ENCODE results near the gene PTPRG.

PTPRG gene

DNA sequence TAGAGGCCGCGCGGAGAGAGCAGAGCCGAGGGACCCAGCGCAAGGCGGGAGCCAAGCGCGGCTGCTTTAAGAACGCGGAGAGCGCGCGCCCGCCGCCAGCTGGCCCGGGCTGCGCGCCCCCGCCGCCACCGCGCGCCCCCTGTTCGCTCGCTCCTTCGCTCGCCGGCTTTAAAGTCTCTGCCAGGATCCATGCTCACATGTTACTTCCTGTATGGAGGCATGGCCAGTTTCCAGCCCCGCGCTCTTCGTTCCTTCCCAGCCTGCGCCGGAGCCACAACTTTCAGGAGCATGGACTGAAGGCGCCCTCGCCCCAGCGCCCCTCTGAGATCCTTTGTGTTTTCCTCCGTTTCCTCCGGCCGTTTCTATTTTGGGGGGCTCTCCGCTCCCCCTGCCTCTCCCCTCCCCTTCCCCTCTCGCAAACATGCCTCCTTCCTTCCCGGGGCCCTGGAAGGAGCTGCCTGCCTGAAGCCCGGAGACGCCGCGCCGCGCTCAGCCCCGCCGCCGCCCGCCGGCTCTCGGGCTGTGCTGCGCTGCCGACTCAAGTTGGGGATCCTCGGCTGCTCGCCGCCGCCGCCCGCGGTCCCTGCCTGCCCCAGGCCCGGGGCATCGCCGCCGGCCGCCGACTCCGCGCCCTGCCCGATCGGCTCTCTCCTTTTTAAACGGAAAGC is at the start of gene PTPRG:
TSS of gene PTPRG (plus strand) at position 198 of the 668 bp plus-strand sequence. CDS start 717 bp downstream, outside the sequence.
- peak within 1 kb of the TSS; percentile 87 for H3K4me3 ChIP-seq (ENCODE audit: low read depth, low read length)
- H3K79me2 ChIP-seq, result peaks cover 38% of the 10 kb centered on the region
- TF ChIP-seq, protein P1, sequence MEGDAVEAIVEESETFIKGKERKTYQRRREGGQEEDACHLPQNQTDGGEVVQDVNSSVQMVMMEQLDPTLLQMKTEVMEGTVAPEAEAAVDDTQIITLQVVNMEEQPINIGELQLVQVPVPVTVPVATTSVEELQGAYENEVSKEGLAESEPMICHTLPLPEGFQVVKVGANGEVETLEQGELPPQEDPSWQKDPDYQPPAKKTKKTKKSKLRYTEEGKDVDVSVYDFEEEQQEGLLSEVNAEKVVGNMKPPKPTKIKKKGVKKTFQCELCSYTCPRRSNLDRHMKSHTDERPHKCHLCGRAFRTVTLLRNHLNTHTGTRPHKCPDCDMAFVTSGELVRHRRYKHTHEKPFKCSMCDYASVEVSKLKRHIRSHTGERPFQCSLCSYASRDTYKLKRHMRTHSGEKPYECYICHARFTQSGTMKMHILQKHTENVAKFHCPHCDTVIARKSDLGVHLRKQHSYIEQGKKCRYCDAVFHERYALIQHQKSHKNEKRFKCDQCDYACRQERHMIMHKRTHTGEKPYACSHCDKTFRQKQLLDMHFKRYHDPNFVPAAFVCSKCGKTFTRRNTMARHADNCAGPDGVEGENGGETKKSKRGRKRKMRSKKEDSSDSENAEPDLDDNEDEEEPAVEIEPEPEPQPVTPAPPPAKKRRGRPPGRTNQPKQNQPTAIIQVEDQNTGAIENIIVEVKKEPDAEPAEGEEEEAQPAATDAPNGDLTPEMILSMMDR (IDR thresholded peaks at IDR 0.05), result no peak
- H2AFZ ChIP-seq, result peak within 1 kb of the TSS; percentile 96
- H3K27ac ChIP-seq, result peak within 1 kb of the TSS; percentile 94
- peak within 1 kb of the TSS; percentile 88 for H3K9ac ChIP-seq
- peak within 1 kb of the TSS; percentile 86 for H3K4me2 ChIP-seq (ENCODE audit: low read length)
- H3K36me3 ChIP-seq (ENCODE audit: control insufficient read depth, insufficient read depth, low read length), result no peaks in the 10 kb centered on the region
- H3K9me3 ChIP-seq (ENCODE audit: control insufficient read depth, low read length), result no peaks in the 10 kb centered on the region
- no peaks in the 10 kb centered on the region for H3K27me3 ChIP-seq (ENCODE audit: control insufficient read depth, insufficient read depth, low read length)
- H3K4me1 ChIP-seq, result peaks cover 13% of the 10 kb centered on the region

DNA sequence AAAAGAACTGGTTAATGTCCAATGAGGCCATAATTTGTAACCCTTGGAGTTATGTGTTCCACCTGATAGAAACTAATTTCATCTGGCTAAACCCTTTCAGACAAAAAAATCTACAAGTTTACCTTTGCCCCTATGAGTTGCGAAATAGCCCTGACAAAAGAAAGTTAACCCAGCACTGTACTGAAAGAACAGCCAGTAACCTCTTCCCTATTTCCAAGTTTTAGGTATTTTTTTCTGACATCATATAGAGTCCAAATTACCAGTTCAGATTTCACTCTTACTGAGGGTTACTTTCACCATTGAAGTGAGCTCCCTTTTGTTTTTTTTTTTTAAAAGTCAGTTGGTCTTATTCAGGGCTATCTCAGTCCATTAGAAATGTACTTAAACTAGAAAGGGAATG is 42.8 kb upstream of the PTPRG start:
- no peak overlapping the region for H3K4me2 ChIP-seq (ENCODE audit: low read length)
- H3K27me3 ChIP-seq (ENCODE audit: control insufficient read depth, insufficient read depth, low read length), result no peaks in the 10 kb centered on the region
- no peak overlapping the region for H3K9ac ChIP-seq
- no peak overlapping the region for H3K27ac ChIP-seq
- H3K79me2 ChIP-seq, result no peaks in the 10 kb centered on the region
- no peaks in the 10 kb centered on the region for H3K9me3 ChIP-seq (ENCODE audit: control insufficient read depth, low read length)
- TF ChIP-seq, protein P1 (IDR thresholded peaks at IDR 0.05), result no peak
- H2AFZ ChIP-seq, result no peak overlapping the region
- no peaks in the 10 kb centered on the region for H3K36me3 ChIP-seq (ENCODE audit: control insufficient read depth, insufficient read depth, low read length)
- H3K4me1 ChIP-seq, result no peaks in the 10 kb centered on the region
- no peak overlapping the region for H3K4me3 ChIP-seq (ENCODE audit: low read depth, low read length)

DNA sequence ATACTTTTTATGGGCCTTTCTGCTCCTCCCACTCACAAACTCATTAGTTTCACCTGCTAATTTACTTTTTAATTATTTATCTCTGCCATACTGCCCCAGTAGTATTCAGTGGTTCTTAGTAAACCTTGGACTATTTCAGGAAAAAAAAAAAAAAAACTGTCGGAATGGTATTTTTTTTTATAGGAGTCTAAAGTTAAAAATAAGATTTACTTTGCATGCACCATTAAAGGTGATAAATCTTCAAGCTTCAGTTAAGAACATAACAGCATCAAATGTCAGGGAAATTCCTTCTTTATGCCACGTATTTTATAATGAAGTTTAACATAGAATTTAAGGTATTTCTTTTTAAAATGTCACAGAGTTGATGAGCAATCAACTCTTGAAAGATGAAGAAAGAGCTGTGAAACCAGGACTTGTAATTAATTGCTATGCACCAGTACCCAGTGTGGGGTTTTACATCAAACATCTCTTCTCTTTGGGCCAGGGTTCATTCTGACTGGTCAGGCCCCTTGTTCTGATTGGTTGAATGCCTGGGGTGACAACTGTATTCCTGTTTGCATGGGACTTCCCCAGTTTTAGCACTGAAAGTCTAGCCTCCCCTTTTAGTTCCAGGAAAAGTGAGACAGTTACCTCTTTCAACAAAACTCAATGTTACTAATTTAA is 40.3 kb upstream of the PTPRG start:
- Histone ChIP-seq H2AFZ (no peak overlapping the region), H3K4me2 (ENCODE audit: low read length) (peak overlapping the region; percentile 28), H3K9ac (no peak overlapping the region)

DNA sequence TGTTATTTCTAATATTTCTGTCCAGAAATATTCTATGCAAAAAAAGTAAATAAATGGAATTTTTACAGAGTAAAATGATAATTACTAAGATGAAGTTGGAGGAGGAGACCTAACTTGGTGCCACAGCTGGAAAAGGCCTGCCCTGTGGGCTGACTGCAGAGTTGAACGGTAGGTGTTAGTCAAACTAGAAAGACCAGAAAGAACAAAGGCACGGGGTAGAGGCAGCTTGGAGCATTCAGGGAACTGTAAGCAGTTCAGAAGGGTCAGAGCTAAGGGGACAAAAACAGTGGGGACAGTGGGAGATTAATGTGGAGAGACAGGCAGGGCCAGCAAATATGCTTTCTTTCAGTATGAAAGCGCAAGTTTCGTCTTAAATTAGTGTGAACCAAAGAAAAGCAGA is 39.3 kb upstream of the PTPRG start:
- H3K27ac ChIP-seq, result no peak overlapping the region
- H3K36me3 ChIP-seq (ENCODE audit: control insufficient read depth, insufficient read depth, low read length), result no peaks in the 10 kb centered on the region
- no peaks in the 10 kb centered on the region for H3K79me2 ChIP-seq
- H3K27me3 ChIP-seq (ENCODE audit: control insufficient read depth, insufficient read depth, low read length), result no peaks in the 10 kb centered on the region
- H3K9me3 ChIP-seq (ENCODE audit: control insufficient read depth, low read length), result no peaks in the 10 kb centered on the region
- peaks cover 14% of the 10 kb centered on the region for H3K4me1 ChIP-seq
- H3K9ac ChIP-seq, result no peak overlapping the region
- TF ChIP-seq, protein P1 (IDR thresholded peaks at IDR 0.05), result no peak
- no peak overlapping the region for H3K4me2 ChIP-seq (ENCODE audit: low read length)
- H2AFZ ChIP-seq, result peak overlapping the region; percentile 13
- H3K4me3 ChIP-seq (ENCODE audit: low read depth, low read length), result no peak overlapping the region

More for the DNA sequence above, 40.3 kb upstream of the PTPRG start:
- Histone ChIP-seq H3K27me3 (ENCODE audit: control insufficient read depth, insufficient read depth, low read length) (no peaks in the 10 kb centered on the region), H3K79me2 (no peaks in the 10 kb centered on the region), H3K4me3 (ENCODE audit: low read depth, low read length) (no peak overlapping the region), H3K27ac (no peak overlapping the region), H3K36me3 (ENCODE audit: control insufficient read depth, insufficient read depth, low read length) (no peaks in the 10 kb centered on the region), H3K9me3 (ENCODE audit: control insufficient read depth, low read length) (no peaks in the 10 kb centered on the region), H3K4me1 (peaks cover 10% of the 10 kb centered on the region)
- TF ChIP-seq, protein P1 (IDR thresholded peaks at IDR 0.05), result no peak

Measured in parathyroid adenoma (tissue), 2 donors.